Ramos (cell line): ENCODE data around the gene CTXN1.
"Not testable (repeated sequence)": the region's sequence is repeated elsewhere in the genome, so short reads cannot be mapped to it uniquely, and the experiment has no call there.

Experiments used
- in situ Hi-C: fragments of 300-500 bp; cut with MboI; formaldehyde crosslinking; loops from one replicate; pipeline ENCODE4 v1.14.3; 2022; ENCODE audit warnings: low sequenced_read_pairs; ENCODE audit not compliant: unreplicated experiment

The CTXN1 gene

DNA sequence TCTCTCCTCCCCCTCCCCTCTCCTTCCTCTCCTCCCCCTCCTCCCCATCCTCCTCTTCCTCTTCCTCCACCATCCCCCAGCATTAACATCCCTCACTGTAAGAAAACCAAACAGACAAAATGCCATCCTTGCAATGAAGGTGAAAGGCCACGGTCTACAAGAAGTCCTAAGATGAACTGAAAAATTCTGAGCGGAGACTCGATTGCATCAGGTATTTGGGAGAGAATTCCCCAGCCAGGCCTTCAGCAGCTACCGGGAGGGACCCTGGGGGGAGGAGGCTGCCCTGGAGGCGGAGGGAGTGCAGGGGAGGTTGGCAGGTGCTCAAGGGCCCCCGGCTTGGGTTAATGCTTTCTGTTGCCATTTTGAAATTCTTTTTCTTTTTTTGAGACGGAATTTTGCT is 27.6 kb upstream of the CTXN1 start:
- in situ Hi-C loops, result loop anchor here (25.0 kb wide), 1 partner anchor 309 kb away; no protein-coding TSS in a partner anchor

DNA sequence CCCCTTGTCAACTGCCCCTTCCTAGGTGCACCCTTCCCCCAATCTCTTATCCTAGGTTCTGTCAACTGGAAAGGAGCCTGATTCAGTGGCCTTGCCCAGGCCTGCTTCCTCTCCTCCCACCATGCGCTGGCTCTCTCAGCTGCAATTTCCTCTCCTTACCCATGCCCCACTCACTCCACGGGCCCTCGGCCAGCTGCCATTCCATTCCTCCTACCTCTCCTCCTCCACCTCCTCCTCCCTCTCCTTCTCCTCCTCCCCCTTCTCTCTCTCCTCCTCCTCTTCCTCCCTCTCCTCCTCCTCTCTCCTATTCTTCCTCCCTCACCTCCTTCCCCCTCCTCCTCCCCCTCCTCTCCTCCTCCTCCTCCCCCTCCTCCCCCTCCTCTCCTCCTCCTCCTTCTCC is 27.1 kb upstream of the CTXN1 start:
- in situ Hi-C loops, result loop anchor here (25.0 kb wide), 1 partner anchor 309 kb away; no protein-coding TSS in a partner anchor

DNA sequence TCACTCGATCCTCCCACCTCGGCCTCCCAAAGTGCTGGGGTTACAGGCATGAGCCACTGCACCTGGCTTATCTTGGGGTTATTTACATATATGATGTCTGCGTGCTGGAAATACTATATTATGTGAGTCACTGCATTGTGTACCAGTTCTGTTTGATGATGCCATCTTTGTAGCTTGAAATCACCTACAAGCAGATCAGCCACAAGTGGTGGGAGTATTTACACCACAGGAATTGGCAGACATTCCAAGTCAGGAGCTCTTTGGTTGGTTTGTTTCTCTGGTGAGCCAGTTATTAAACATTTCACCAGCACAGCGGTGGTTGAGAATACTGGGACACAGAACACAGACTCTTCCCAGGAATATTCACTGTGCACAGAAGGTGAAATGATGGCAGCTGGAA is 22.0 kb upstream of the CTXN1 start:
- in situ Hi-C loops, result no loop called here

DNA sequence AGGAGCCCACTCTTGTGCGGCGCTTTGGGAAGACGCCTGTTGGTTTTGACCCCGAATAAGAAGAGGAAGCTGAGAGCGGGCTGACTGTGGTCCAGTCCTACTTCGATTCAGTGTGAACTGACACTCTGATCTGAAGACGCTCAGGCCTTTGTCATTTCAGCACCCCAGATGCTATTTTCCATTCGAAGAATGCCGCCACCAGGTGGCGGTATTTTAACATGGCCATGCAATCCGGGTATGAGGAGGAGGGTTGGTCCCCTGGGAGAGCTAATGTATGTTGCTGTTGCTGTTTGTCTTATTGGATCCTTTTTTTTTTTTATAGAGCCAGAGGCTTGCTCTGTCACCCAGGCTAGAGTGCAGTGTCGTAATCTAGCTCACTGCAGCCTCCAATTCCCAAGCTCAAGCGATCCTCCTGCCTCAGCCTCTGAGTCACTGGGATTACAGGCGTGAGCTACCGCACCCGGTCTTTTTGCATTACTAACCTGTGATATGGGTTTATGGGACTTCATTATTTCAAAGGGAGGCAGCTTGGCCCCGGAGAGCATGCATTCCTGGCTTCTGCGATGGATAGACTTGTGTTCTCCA is 18.3 kb upstream of the CTXN1 start:
- in situ Hi-C loops, result no loop called here

DNA sequence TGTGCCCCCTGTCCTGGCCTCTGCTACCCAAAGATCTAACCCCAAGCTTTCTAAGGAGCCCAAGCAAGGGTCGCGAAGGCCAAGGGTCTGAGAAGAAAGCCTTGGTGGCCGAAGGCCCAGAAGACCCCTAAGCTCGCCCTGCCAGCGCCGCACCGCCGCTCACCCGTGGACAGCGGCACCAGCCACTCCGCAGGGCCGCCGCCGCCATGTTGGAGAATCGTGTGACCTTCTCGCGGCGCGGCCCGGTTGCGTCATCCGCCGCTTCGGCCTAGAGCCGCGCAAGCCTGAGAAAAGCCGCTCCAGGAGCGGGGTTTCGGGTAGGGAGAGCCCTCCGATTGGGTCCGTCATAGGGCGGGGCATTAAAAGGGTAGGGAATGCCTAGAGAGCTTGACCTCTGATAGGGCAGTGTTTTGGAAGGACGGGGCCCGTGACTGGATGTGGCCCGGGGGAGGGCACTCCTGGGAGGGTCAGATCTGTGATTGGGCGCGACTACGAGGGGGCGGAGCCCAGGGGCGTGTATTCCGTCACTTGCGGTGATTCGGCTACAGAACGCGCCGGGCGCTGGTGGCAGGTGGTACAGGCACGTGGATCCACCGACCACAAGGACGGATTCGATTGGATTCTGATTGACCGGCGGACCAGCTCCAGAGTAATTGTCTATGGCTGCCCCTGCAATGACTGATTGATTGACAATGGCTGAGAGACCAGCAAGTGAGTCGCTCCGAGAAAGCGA is 17.7 kb upstream of the CTXN1 start, which contains the start of gene TIMM44:
TSS of gene TIMM44 (minus strand) at position 223 of the 733 bp plus-strand sequence. CDS start at position 208, 15 bp downstream.
- in situ Hi-C loops, result no loop called here

DNA sequence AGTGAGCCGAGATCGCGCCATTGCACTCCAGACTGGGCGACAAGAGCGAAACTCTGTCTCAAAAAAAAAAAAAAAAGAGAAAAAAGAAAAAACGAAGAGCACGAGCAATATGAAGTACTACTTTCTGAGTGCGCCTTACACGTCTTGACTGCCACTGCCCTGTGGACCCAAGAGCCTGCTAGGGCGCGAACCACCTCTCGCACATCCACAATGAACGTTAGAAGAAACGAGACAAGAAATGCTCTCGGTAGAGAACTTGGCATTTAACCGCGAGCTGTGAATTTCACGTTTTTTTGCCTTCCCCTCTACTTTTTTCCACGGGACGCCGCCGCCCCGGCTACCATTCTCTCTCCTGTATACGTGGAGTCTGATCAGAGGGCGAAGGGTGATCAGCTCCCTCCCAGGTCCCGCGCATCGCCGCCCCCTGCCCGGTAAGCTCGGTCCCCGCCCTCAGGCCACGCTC is 17.1 kb upstream of the CTXN1 start:
- in situ Hi-C loops, result no loop called here

DNA sequence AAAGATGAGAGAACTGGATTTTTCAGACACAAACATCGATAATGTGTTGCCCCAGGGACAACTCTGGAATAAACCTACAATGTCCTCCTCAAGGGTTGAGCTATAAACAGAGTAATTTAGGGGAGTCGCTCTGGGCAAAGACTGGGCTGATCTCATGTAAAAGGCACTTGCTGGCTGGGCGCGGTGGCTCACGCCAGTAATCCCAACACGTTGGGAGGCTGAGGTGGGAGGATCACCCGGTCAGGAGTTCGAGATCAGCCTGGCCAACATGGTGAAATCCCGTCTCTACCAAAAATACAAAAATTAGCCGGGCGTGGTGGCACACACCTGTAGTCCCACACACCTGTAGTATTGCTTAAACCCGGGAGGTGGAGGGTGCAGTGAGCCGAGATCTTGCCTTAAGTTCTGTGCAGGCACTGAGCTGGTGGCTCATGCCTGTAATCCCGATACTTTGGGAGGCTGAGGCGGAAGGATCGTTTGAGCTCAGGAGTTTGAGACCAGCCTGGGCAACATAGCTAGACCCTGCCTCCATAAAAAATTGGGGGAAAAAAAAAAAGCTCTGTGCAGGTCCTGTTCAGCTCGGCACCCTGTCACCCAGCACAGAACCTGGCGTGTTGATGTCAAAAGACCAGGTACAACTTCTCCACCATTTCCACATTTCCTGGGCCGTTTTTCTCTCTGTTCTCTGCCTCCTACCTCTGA is 16.1 kb upstream of the CTXN1 start:
- in situ Hi-C loops, result no loop called here

DNA sequence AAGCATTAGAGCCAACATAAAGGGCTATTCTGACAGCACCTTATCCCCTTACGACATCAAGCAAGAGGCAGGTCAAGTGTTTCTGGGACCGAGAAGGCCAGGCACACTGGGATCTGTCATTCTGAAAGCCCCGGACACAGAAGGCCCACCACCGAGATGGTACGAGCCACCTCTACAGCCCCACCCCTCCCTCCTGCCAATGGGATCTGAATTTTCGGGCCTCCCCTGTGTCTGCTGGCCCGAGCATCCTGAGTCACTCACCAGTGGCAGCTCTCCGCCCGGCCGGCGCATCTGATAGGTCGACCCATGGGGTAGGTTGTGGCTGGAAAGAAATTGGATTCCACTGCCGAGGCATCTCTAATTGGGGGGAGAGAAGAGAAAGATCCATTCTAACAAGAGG is 14.9 kb upstream of the CTXN1 start:
- in situ Hi-C loops, result no loop called here

DNA sequence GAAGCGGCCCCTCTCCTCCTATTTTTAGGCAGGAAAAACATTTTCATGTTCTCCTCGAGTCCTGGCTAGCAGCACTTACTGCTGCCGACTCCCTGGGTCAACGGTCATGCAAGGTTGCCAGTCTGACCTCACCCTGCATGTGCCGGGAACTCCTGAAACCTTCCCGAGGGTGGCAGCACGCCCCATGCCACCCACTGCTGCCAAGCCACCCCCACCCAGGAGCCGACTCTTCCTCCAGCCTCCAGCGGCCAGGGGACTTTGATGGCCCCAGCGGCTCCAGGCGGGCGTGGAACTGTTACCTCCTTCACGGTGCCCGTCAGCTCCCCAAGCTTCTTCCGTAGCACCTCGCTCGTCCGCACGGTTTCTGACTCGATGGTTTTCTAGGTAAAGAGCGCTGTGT is 8.8 kb upstream of the CTXN1 start:
- in situ Hi-C loops, result no loop called here

DNA sequence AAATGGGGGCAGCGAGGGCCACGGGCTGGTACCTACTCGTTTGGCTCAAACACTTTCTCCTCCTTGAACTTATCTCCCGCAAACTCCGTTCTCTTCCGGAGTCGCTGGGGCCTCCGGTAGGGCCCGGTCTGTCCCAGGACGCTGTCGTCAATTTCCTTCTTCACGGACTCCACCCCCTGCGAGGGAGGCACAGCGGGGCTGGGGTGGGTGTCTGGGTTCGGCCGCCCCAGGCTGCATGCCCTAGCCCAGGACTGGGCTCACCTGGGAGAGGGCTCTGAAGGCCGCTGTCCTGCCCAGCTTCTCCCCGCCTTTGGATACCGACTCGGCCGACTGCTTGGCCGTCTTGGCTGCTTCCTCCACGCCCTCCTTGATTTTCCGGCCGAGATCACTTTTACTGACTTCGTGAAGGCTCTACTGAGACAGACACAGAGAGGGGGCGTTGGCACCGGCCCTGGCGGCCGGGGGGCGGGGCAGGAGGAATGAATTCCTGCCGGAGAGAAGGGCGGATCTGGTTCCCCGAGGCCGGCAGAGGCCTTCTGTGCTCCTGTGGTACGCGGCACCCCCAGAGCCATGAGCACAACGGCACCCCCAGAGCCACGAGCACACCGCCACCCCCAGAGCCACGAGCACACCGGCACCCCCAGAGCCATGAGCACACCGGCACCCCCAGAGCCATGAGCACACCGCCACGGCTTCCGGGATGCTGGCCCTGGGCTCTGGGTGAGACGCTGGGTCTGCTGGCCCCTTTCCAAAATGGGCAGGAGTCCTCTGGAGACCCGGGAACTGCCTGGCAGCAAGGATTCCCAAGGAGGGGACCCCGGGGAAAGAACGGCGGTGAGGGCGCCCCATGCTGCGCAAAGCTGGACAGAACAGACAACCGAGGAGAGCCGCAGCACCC is 8.1 kb upstream of the CTXN1 start:
- in situ Hi-C loops, result no loop called here

DNA sequence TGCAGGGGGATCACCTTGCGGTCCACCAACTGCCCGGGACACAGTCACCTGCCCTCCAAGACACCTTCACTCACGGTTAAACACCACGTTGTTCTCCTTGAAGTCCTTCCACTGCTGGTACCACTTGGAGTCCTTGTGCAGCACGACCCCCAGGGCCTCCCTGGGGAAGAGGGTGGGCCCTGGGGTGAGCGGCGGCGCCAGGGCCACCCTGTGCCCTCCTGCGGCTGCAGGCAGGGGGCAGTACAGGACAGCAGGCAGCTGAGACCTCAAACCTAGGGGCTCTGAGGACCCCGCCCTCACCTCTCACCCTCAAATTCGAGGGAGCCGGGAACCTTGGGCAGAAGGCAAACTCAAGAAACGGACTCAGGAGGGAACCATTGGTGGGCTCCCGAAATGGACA is 7.5 kb upstream of the CTXN1 start:
- in situ Hi-C loops, result no loop called here

DNA sequence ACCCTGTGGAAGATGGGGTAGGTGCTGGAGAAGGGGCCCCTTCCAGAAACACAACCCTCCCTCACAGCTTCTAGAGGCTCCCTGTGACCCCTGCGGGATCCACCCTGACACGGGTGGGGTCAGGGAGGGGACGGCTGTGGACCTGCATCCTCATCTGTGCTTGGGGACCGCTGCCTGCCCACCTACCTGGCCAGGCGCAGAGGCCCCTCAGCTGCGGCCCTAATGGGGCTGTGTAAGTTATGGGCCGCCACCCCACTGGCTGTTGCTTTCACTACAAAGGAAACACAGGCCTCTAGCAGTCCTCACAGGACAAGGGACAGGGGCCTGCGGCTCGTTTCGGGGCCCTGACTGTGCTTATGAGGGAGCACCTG is 7.0 kb upstream of the CTXN1 start:
- in situ Hi-C loops, result no loop called here

DNA sequence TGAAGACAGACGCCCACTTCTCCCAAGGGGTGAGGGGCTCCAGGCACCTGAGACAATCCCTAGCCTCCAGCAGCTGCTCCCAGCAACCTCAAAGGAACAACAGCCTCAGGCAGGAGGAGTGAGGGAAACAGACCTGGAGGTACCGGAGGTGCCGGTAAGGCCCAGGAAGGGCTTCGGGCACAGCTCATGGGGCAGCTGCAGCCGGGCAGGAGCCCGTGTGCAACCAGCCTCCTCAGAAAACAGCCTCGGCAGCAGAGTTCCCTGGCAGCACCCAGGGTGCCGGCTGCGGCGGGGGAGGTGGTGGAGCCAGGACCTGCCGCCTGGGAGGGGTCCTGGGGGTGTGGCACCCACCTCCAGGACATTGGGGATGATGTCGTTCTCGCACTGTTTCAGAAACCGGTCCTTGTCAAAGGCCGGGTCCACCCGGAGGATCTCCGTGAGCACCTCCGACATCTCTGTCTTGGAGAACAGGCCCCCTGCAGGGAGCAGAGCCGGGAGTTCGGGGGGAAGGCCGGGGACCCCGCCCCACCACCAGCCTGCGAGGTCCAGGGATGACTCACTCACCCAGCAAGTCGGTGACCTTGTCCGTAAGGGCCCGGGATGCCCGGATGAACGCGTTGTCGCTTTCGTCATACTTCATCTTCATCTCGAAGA is 6.5 kb upstream of the CTXN1 start:
- in situ Hi-C loops, result no loop called here

DNA sequence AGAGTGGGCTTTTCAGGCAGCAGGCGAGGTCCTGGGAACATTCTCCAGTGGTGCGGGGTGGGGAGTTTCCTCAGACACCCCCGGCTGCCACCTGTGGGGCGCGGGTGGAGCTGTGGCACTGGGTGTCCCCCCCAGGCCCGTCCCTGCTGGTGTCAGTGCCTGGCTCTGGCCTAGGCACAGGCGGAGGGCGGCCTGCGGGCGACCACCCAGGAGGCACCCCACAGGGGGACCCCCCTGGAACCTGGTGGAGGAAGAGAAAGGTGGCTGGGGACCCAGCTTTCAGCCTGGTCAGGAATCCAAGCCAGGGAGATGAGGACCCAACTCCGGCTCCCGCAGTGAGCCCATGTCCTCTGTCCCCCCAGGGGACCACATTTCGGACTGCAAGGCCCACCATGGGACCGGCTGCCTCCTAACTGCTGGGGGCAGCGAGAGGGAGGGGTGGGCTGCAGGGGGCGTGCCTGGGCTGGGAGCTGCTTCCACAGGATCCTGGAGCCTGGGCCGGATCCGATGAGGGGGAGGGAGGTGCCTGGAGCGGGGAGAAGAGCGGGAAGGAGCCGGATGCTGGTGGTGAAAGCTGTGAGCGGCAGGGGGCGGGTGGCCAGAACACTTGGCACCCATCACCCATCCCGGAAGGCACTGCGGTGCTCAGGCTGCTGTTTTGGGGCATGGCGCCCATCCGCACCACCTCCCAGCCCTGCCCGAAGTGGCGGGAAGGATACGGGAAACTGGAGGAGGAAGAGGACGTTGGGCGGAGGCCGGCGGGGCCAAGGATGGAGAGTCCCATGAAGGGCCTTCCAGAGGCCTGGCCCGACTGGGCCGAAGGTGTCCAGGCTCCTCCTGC is 5.5 kb upstream of the CTXN1 start:
- in situ Hi-C loops, result no loop called here

DNA sequence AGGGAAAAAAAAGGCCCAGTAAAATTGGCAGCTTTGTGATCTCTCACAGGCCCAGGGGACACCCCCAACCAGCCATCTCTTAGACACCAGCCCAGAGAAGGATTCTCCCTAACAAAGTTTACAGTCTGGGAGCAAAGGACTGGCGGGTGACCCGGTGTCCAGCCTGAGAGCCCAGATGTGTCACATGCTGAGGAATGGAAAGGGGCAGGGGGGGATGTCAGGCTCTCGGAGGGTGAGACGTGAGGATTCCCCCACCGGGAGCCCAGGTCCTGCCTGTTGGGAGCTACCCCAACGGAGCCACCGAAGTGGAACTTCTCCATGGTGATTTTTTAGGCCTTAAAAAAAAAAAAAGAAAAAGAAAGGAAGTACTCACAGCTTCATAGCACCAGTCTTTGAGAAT is 4.8 kb upstream of the CTXN1 start:
- in situ Hi-C loops, result no loop called here

DNA sequence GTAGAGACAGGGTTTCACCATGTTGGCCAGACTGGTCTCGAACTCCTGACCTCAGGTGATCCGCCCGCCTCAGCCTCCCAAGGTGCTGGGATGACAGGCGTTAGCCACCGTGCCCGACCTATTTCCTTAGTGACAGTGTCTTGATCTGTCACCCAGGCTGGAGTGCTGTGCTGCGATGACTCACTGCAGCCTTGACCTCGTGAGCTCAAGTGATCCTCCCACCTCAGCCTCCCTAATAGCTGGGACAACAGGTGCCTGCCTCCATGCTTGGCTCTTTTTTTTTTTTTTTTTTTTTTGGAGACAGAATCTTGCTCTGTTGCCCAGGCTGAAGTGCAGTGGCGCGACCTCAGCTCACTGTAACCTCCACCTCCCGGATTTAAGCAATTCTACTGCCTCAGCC is 4.1 kb upstream of the CTXN1 start:
- in situ Hi-C loops, result not testable (repeated sequence)

DNA sequence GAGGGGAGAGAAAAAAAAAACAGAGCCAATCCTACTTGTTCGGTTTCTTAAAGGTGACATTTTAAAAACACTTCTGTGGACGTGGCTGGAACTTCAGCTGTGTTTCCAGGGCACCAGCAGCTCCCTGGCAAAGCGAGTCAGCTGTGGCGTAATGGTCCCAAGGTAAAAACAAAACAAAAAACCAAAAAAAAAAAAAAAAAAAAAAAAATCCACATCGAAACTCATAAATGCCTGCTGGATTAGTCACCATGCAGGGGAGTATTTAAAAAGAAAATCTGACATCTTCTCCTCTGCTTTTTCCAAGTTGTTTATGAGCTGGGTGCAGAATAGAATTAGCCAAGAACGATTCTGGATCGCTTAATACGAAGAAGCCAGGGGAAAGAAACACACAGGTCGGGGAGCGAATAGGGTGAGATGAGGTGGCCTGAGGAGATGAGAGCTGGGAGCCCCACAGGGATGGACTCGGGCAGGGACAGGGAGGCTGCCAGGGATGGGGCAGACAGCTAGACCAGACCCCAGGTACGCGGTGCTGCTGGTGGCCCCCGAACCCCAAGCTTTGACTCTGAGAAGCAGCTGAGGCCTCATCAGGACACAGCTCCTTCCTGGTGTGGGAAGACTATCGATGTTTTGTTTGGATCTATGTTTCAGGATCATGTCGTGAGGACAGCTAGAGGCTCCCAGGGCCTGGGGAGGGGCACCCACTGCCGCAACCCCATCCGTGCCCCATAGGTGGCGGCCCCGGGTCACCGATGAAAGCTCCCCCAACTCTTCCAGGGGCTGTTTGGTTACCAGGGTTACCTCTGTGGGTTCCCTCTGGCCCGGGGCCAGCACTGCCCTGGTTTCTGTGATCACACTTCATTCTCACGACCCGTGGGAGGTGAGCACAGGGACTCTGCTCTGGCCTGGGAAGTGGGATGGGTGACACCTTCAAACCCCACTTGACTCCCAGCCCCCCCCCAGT is 3.1 kb upstream of the CTXN1 start:
- in situ Hi-C loops, result no loop called here

DNA sequence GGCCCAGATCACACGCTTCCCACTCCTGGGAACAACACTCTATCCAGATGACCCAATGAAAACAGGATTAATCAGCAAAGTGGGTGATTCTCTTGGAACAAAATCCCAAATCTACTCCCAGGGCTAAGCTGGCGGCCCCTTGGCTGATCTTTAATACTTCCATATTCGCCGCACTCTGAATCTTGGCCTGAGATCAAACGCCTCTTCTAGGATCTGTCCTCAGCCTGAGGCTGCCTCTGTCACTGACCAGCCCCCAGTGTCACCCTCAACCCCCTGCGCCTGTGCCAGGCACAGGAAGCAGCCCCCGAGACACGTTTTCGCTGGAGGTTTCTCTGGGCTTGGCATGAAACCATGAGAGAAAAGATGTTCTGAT is 2.4 kb upstream of the CTXN1 start:
- in situ Hi-C loops, result no loop called here
